Measurements from ENCODE around the gene MEX3C.
A peak's percentile ranks its signal among the peaks of the same experiment; 100 is the strongest.

MEX3C gene

GRCh38 chr18:51197661-51198424, at the start of gene MEX3C:
Gene MEX3C (minus strand): TSS chr18:51197681. CDS start chr18:51197320, 361 bp downstream.
- peak; percentile 97 to 99 (median 97) for DNase-seq (ENCODE audit: low read depth in 3 of 3, low spot score in 1 of 3)

DNA sequence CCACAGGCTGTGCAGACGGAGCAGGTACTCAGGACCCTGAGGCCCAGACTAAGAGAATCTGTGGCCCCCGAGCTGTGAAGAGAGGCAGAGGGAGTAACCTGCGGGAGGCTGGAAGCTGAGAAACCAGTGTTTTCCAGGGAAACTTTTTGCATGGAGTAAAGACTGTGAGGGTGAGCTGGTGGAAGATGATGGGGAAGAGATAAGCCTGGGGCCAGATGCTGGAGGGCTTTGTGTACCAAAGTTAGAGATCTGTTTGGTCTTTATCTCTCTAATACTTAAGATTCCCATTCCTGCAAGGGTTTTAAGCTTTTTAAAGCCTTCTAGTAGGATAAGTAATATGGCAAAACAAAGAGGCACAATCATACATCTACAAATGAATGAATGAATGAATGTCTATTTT, 43.7 kb upstream of the MEX3C start:
- DNase-seq (ENCODE audit: low read depth in 3 of 3, low spot score in 1 of 3) = no peak

- no peak for DNase-seq (ENCODE audit: low read depth in 3 of 3, low spot score in 1 of 3)
Observed at GRCh38 chr18:51236225-51236624, 38.7 kb upstream of the MEX3C start.

DNA sequence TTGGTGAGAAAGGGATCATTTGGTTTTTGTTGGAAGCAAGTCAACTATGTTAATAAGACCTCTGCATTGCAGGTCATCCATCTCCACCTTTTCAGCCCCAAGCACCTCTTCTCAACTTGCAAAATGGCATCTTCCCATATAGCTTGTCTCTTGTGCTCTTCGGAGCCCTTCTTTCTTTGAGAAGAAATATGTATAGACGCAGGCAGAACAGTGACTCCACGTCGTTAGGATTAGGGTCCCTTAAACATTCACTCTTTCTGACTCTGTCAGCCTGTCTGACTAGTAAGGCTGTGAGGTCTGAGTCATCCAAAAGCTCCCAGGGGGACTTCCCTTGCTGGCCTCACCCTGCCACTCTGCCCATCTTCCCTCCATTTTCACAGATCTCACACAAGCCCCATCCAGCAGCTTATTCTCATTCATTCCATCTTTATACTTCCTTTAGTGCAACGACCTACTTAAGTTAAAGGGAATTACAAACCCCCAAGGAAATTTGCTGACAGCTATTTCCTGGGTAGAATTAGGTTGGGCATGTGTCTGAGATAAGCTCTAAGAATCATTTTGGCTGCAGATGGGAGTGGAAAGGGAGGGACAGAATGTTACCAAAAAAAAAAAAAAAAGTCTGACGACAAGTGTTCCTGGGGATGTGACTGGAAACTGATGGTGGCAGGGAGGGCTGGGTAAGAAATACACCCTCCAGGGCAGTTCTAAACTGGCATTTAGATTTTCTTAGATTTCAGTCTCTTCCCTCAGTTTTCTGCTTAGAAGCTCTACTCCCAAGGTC, 37.7 kb upstream of the MEX3C start:
- no peak for DNase-seq (ENCODE audit: low read depth in 3 of 3, low spot score in 1 of 3)

- no peak for DNase-seq (ENCODE audit: low read depth in 3 of 3, low spot score in 1 of 3)
Observed at GRCh38 chr18:51234117-51235008, 36.9 kb upstream of the MEX3C start.

- no peak for DNase-seq (ENCODE audit: low read depth in 3 of 3, low spot score in 1 of 3)
Observed at GRCh38 chr18:51229328-51229727, 31.8 kb upstream of the MEX3C start.

DNA sequence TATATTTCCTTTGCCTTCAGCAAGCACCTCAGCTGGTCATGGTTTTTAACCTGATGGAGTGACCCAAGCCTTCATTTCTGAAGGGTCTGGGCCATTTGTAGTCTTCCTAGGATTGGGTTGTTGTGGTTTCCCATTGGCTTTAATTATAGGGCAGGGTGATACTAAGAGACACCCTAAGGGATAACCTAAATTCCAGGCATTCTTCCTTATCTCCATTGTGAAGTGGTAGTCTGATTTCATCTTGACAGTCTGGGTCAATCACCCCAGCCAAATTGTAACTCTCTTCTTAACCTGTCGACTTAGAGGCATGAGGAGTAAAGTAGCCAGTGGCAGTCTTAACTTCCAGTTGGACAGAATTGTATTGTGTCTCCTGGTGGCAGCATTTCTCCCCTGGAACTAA, 30.2 kb upstream of the MEX3C start:
- DNase-seq (ENCODE audit: low read depth in 3 of 3, low spot score in 1 of 3) = no peak

- DNase-seq (ENCODE audit: low read depth in 3 of 3, low spot score in 1 of 3) = no peak
Observed at GRCh38 chr18:51226587-51227350, 29.3 kb upstream of the MEX3C start.

GRCh38 chr18:51226068-51226467, 28.6 kb upstream of the MEX3C start:
- DNase-seq (ENCODE audit: low read depth in 3 of 3, low spot score in 1 of 3) = no peak

DNA sequence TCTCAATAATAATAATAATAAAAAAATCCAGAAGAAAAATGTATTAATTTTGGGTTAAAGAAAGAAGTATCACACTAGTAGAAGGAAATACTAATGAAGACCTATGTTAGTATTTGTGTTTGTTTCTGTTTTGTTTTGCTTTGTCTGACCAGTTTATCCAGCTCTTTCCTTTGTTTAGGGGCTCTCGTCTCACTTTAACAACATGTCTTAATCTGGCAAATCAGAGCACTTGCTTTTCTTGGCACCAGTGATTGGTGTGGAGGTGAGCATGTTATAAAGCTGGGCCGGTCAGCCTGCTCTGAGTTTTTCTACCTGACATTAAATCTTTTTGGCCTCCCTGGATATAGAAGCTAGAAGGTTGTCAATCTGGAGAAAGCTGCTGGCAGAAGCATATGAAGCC, 15.1 kb upstream of the MEX3C start:
- no peak for DNase-seq (ENCODE audit: low read depth in 3 of 3, low spot score in 1 of 3)

DNA sequence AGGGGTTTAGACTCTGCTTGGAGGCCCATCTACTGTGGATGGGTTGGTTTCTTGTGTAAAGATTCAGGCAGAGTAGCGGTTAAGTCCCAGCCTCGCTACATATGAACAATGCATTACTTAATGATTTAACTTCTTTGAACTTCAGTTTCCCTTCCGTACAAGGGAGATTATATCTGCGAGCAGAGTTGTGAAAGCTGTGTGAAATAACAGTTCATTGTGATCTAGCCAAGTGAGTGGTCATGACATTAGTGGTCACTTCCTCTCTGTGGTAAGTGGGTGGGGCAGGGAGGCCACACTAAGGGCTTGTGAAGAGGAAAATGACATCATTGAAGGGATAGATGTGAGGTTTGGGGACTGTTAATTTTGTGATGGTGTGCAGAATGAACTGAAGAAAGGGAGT, 14.1 kb upstream of the MEX3C start:
- DNase-seq (ENCODE audit: low read depth in 3 of 3, low spot score in 1 of 3) = no peak

DNA sequence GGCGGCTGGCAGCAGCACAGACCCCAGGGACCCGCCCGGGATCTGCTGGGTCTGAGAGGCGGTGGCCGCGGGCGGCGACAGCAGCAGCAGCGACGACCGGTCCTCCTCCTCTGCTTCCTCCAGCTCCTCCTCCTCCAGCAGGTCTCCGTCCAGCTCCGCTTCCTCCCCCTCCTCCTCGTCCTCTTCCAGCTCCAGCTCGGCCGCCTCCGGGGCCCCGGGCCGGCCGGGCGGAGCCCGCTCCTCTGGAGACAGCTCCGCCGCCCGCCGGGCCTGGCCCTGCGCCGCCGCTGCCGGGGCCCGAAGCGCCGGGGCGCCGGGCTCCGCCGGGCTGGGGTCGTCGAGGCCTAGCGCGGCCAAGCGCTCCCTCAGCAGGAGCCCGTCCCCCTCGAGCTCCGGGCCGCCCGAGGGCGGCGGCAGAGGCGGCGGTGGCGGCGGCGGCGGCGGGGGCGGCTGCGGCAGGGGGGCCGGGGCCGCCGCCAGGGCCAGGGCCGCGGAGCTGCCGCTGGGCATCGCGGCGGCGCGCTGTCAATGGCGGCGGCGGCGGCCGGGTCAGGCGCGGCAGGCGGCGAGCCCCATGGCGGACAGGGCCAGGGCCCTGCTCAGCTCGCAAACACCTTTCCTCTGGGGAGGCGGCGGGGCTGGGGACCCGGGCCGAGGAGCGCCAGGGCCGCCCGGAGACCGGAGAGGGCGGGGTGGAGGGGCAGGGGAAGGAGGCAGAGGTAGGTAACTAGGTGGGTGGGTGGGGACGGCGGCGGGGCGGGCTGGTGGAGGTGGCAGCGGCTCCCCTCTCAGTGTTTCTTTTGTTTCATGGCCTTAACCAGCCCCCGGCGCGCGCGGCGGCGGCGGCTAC, 445 bp downstream of the MEX3C start:
- peak in 2 of 3 donors; percentile 4 to 24 for DNase-seq (ENCODE audit: low read depth in 3 of 3, low spot score in 1 of 3)

GRCh38 chr18:51196118-51196810, 1.2 kb downstream of the MEX3C start:
- peak in 2 of 3 donors; percentile 5 to 41 for DNase-seq (ENCODE audit: low read depth in 3 of 3, low spot score in 1 of 3)

- no peak for DNase-seq (ENCODE audit: low read depth in 3 of 3, low spot score in 1 of 3)
Observed at GRCh38 chr18:51195451-51196117, 1.9 kb downstream of the MEX3C start.

GRCh38 chr18:51195086-51195450, 2.4 kb downstream of the MEX3C start:
- no peak for DNase-seq (ENCODE audit: low read depth in 3 of 3, low spot score in 1 of 3)

DNA sequence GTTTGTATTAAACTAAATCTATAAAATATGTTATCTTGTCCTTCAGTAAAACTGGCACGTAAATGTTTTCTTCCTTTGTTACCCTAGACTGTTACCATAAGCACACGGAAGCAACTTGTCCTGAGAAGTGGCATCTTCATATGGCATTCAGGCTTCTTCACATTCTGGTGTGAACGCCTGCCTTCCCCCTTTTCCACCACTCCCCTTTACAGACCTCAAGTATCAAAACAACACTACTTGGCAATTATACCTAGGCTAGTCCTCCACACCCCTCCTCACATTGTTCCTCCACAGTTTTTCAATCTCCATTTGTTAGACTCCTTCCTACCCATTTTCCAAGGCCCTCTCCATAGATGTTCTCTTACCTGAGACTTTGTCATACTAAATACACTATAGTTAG, 2.9 kb downstream of the MEX3C start:
- DNase-seq (ENCODE audit: low read depth in 3 of 3, low spot score in 1 of 3) = no peak

DNA sequence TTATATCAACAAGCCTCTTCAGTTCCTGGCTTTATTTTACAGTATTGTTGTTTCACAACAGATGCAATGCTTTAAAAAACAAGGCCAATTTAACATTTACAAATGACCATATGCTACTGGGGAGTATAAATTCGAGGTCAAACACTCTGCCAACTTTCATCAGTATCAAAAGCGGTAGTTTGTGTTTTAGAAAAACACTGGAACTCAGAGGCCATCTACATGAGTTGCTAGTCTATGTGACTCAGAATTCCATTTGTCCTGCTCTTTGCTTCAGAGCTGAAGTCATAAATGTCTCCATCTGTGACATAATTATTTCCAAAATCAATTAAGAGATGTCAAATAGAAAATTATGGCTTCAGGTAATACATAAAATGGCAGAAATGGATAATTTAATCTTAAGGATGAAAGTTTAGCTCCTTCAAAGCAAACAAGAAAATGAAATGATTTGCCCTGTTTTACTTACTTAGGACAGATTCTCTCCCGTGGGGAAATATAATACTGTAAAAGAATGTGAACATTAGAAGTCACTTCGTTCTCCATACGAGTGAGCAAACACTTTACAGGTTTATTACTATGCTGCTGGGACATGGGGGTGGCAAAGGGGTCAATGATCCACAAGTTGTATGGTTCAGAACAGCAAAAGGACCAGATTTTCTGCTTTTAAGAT, 3.7 kb downstream of the MEX3C start:
- DNase-seq (ENCODE audit: low read depth in 3 of 3, low spot score in 1 of 3) = no peak

DNA sequence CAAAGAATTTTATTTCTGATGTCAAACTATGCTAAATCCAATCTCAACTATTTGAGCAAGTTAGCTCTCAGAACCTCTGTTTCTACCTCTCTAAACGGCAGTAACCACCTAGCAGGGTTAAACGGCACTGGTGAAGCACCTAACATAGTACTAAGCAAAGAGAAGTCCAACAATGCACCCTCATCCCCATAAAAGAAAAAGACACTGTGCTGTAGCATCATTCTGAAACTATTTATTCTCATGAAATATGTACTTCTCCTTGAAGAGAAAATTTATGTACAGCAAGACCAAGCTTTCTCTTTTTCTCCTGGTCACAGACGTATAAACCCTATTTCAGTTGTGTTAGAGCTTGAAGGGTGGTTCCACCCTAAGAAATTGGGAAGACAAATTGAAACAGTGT, 4.8 kb downstream of the MEX3C start:
- DNase-seq (ENCODE audit: low read depth in 3 of 3, low spot score in 1 of 3) = no peak

All from stimulated activated CD4-positive, alpha-beta T cell treated with anti-CD3 and anti-CD28 coated beads, TNF-alpha, amount 100 ng/mL, for 1 hour (primary cell).